Testis (tissue), 2 donors: ENCODE measurements around the gene BCR.

ENCODE experiments used
- POLR2A ChIP-seq: fragments of 450-650 bp; IDR thresholded peaks from one replicate; pipeline ENCODE4 v1.6.1; 2017; ENCODE audit warnings: antibody characterized with exemption, mild to moderate bottlenecking, moderate library complexity
- TF ChIP-seq, protein P1 (sequence below), 3 experiments: fragments of 450-650 bp in 2 of 3; fragments of 200-600 bp in 1 of 3; sonication (generic) in 1 of 3; IDR thresholded peaks; one replicate each; pipeline ENCODE4 v1.5.1; 2016 to 2019; ENCODE audit warnings: antibody characterized with exemption in 3 of 3, mild to moderate bottlenecking in 2 of 3, moderate library complexity in 1 of 3

DNA sequence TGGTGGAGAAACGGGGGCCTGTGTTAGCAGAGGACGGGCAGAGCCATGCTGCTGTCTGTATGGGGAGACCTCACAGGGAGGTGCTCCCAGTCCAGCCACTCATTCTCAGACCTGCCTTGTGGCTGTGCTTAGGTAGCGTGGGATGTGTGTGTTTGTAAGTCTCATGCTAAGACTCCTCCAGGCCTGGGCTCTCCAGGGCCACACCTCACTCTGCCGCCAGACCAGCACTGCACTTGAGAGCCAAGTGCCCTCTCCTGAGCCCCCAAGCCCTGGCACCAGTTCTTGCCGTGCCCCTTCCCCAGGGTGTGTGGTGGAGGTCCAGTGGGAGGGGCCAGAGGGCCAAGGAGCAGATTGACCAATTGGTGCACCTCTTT lies 108.8 kb downstream of the BCR start:
- TF ChIP-seq, protein P1, sequence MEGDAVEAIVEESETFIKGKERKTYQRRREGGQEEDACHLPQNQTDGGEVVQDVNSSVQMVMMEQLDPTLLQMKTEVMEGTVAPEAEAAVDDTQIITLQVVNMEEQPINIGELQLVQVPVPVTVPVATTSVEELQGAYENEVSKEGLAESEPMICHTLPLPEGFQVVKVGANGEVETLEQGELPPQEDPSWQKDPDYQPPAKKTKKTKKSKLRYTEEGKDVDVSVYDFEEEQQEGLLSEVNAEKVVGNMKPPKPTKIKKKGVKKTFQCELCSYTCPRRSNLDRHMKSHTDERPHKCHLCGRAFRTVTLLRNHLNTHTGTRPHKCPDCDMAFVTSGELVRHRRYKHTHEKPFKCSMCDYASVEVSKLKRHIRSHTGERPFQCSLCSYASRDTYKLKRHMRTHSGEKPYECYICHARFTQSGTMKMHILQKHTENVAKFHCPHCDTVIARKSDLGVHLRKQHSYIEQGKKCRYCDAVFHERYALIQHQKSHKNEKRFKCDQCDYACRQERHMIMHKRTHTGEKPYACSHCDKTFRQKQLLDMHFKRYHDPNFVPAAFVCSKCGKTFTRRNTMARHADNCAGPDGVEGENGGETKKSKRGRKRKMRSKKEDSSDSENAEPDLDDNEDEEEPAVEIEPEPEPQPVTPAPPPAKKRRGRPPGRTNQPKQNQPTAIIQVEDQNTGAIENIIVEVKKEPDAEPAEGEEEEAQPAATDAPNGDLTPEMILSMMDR (IDR thresholded peaks at IDR 0.05): no peak
- no peak for TF ChIP-seq POLR2A
